Breast epithelium (tissue), 4 donors: ENCODE results near the gene HADH. TPM values are rescaled to one million over a fixed set of nuclear protein-coding genes. Genes with fewer than 3 reads are reported as not detected.
"Not testable (repeated sequence)": the region's sequence is repeated elsewhere in the genome, so short reads cannot be mapped to it uniquely, and the experiment has no call there.

Source experiments
- DNase-seq, 2 donors: peaks; one replicate each; pipeline ENCODE4 v3.0.0-alpha.2; 2019; ENCODE audit warnings: low spot score in 2 of 2
- H3K27ac ChIP-seq, 2 donors: fragments of 200-600 bp; sonication (generic) in 1 of 2; one replicate each; pipeline ENCODE4 v1.5.1; 2016 to 2019; ENCODE audit warnings: mild to moderate bottlenecking in 1 of 2
- H3K27me3 ChIP-seq, 2 donors: fragments of 200-600 bp; sonication (generic) in 1 of 2; one replicate each; pipeline versions ENCODE4 v1.5.1 to v1.6.0; 2017 to 2019; ENCODE audit warnings: control low read depth in 1 of 2, mild to moderate bottlenecking in 1 of 2
- H3K36me3 ChIP-seq: fragments of 200-600 bp; one replicate; pipeline ENCODE4 v1.5.1; 2019
- H3K4me1 ChIP-seq, 2 donors: fragments of 200-600 bp; sonication (generic); one replicate each; pipeline ENCODE4 v1.5.1; 2016 to 2019; ENCODE audit warnings: control low read depth in 1 of 2
- H3K4me3 ChIP-seq, 3 donors: fragments of 200-600 bp; sonication (generic); 1 replicate in 2 of 3; 2 replicates in 1 of 3; pipeline ENCODE4 v1.5.1; 2016 to 2019; ENCODE audit warnings: mild to moderate bottlenecking in 3 of 3, moderate library complexity in 2 of 3
- H3K9me3 ChIP-seq, 2 donors: fragments of 200-600 bp; sonication (generic) in 1 of 2; one replicate each; pipeline ENCODE4 v1.5.1; 2016 to 2019; ENCODE audit warnings: control low read depth in 1 of 2
- CTCF ChIP-seq, 3 donors: fragments of 450-650 bp; IDR thresholded peaks; one replicate each; pipeline ENCODE4 v1.5.1; 2016 to 2017; ENCODE audit warnings: antibody characterized with exemption in 3 of 3, mild to moderate bottlenecking in 3 of 3, moderate library complexity in 3 of 3
- POLR2A ChIP-seq: fragments of 450-650 bp; IDR thresholded peaks from one replicate; pipeline ENCODE4 v1.6.1; 2016; ENCODE audit warnings: antibody characterized with exemption, mild to moderate bottlenecking, moderate library complexity
- POLR2AphosphoS5 ChIP-seq, 3 donors: sonication (generic); formaldehyde crosslinking; IDR thresholded peaks; one replicate each; pipeline ENCODE4 v1.6.1; 2017; ENCODE audit warnings: antibody characterized with exemption in 3 of 3
- intact Hi-C: fragments of 100-400 bp; cut with DNase I; formaldehyde crosslinking; loops from one replicate; pipeline ENCODE4 v1.15.1; 2023; ENCODE audit warnings: low total_unique reads
- total RNA-seq, 3 donors: library from RNA; depleted of rRNA; stranded (reverse); fragments of >200 nt; gene quantifications; one replicate each; pipeline ENCODE4 v1.1.0, GENCODE V29; 2016

HADH gene
- total RNA-seq, 3 donors from 2014 or later = 48.8 to 152 (median 77.7) TPM

- H3K27me3 ChIP-seq = no peaks in the 10 kb centered on the region
- intact Hi-C loops = no loop called here
- no peaks in the 10 kb centered on the region for H3K36me3 ChIP-seq
- no peak overlapping the region for H3K4me3 ChIP-seq
- H3K27ac ChIP-seq = no peak overlapping the region
- no peaks in the 10 kb centered on the region for H3K4me1 ChIP-seq
- no peak for TF ChIP-seq POLR2AphosphoS5 (IDR thresholded peaks at IDR 0.05)
- TF ChIP-seq POLR2A = no peak
- TF ChIP-seq CTCF (IDR thresholded peaks at IDR 0.05) = no peak
- H3K9me3 ChIP-seq = no peaks in the 10 kb centered on the region
- no peak for DNase-seq
Observed at GRCh38 chr4:107966903-107967302, 22.8 kb upstream of the HADH start.

GRCh38 chr4:107967519-107967918, 22.2 kb upstream of the HADH start:
- H3K9me3 ChIP-seq, H3K27me3 ChIP-seq, H3K27ac ChIP-seq, DNase-seq, H3K4me1 ChIP-seq, H3K4me3 ChIP-seq, H3K36me3 ChIP-seq, intact Hi-C loops: not testable (repeated sequence)

GRCh38 chr4:107967921-107968320, 21.8 kb upstream of the HADH start:
- DNase-seq, H3K27me3 ChIP-seq, H3K27ac ChIP-seq, H3K9me3 ChIP-seq, intact Hi-C loops, H3K36me3 ChIP-seq, H3K4me3 ChIP-seq, H3K4me1 ChIP-seq: not testable (repeated sequence)

- Histone ChIP-seq H3K9me3 (no peaks in the 10 kb centered on the region), H3K4me3 (no peak overlapping the region), H3K27me3 (no peaks in the 10 kb centered on the region), H3K27ac (no peak overlapping the region), H3K36me3 (no peaks in the 10 kb centered on the region), H3K4me1 (no peaks in the 10 kb centered on the region)
- DNase-seq = no peak
- intact Hi-C loops = no loop called here
- no peak for TF ChIP-seq POLR2A
- no peak for TF ChIP-seq POLR2AphosphoS5 (IDR thresholded peaks at IDR 0.05)
- TF ChIP-seq CTCF (IDR thresholded peaks at IDR 0.05) = no peak
Observed at GRCh38 chr4:107970063-107970798, 19.5 kb upstream of the HADH start.

- Histone ChIP-seq H3K4me1 (no peaks in the 10 kb centered on the region), H3K36me3 (no peaks in the 10 kb centered on the region), H3K9me3 (no peaks in the 10 kb centered on the region), H3K4me3 (no peak overlapping the region), H3K27ac (no peak overlapping the region), H3K27me3 (no peaks in the 10 kb centered on the region)
- TF ChIP-seq CTCF (IDR thresholded peaks at IDR 0.05) (no peak), POLR2A (no peak), POLR2AphosphoS5 (IDR thresholded peaks at IDR 0.05) (no peak)
- intact Hi-C loops = no loop called here
- DNase-seq = no peak
Observed at GRCh38 chr4:107972605-107973004, 17.1 kb upstream of the HADH start.

- no peak overlapping the region for H3K4me3 ChIP-seq
- H3K9me3 ChIP-seq = no peaks in the 10 kb centered on the region
- H3K36me3 ChIP-seq = no peaks in the 10 kb centered on the region
- intact Hi-C loops = no loop called here
- no peak for DNase-seq
- H3K4me1 ChIP-seq = no peaks in the 10 kb centered on the region
- TF ChIP-seq POLR2A = no peak
- no peak for TF ChIP-seq POLR2AphosphoS5 (IDR thresholded peaks at IDR 0.05)
- no peak for TF ChIP-seq CTCF (IDR thresholded peaks at IDR 0.05)
- no peaks in the 10 kb centered on the region for H3K27me3 ChIP-seq
- no peak overlapping the region for H3K27ac ChIP-seq
Observed at GRCh38 chr4:107974523-107974922, 15.2 kb upstream of the HADH start.
